AG09309 (cell line): ENCODE results near the gene NR4A3.

Source experiments
- DNase-seq: peaks from one replicate; pipeline ENCODE4 v3.0.0-alpha.2; 2010; ENCODE audit warnings: low read depth
- H3K4me3 ChIP-seq: 2 replicates; pipeline ENCODE4 v1.5.1; 2011; ENCODE audit warnings: mild to moderate bottlenecking, low read depth, low read length, moderate library complexity; ENCODE audit not compliant: control insufficient read depth
- TF ChIP-seq, protein P1 (sequence below): IDR thresholded peaks from 2 replicates; pipeline ENCODE4 v1.5.1; 2011; ENCODE audit warnings: mild to moderate bottlenecking, low read depth, low read length, inconsistent platforms; ENCODE audit not compliant: insufficient read depth, control insufficient read depth; ENCODE audit errors: missing control alignments

NR4A3 gene

DNA sequence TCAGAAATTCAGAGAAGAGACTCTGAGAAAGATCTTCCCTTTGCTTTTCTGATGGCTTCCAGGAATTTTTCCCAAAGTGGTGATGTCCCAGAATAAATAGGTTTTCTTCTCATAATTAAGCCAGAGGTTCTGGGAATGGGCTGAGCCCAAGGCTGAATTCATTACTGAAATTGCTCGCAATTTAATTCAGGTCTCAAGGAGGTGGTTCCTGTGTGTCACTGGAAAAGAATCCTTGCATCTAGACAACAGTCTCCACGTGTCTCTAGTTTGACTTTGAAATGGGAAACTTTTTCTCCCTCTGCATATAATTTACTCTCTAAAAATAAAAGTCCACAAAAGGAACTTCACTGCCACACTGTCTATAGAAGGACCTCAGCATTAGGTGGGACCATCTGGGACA is 57.0 kb downstream of the NR4A3 start:
- TF ChIP-seq, protein P1, sequence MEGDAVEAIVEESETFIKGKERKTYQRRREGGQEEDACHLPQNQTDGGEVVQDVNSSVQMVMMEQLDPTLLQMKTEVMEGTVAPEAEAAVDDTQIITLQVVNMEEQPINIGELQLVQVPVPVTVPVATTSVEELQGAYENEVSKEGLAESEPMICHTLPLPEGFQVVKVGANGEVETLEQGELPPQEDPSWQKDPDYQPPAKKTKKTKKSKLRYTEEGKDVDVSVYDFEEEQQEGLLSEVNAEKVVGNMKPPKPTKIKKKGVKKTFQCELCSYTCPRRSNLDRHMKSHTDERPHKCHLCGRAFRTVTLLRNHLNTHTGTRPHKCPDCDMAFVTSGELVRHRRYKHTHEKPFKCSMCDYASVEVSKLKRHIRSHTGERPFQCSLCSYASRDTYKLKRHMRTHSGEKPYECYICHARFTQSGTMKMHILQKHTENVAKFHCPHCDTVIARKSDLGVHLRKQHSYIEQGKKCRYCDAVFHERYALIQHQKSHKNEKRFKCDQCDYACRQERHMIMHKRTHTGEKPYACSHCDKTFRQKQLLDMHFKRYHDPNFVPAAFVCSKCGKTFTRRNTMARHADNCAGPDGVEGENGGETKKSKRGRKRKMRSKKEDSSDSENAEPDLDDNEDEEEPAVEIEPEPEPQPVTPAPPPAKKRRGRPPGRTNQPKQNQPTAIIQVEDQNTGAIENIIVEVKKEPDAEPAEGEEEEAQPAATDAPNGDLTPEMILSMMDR = no peak
- H3K4me3 ChIP-seq = no peak overlapping the region
- DNase-seq = no peak

DNA sequence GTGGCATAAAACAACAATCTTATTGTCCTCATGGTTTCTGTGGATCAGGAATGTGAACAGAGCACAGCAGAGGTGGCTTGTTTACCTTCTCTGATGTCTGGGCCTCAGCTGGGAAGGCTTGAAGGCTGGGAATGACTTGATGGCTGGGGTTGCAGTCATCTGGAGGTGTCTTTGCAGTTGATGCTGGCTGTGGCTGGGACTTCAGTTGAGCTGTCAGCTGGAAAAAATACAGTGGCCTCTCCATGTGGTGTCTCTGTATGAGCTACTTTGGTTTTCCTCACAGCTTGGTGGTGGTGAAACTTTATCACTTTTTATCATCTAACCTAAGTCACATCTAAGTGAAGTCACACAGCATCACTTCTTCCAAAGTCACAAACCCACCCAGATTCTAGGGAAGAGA is 60.1 kb downstream of the NR4A3 start:
- TF ChIP-seq, protein P1 = no peak
- no peak overlapping the region for H3K4me3 ChIP-seq
- no peak for DNase-seq

DNA sequence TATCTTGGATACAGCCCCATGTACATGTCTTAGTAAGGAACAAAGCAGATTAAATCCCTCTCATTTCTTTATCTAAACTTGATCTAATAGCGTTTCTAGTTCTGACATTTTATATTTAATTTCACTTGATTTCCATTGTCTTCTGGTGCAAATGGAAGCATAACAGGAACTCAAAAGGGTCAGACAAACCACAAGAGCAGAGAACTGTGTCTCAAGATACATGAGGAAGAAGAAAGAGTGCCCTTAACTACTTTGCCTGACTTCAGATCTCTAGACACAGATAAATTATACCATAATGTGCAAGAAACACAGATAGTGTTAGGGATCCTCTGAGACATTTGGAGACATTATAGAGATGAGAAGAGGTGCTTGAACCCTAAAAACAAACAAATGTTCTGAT is 64.1 kb downstream of the NR4A3 start:
- TF ChIP-seq, protein P1 = no peak
- no peak for DNase-seq
- no peak overlapping the region for H3K4me3 ChIP-seq

DNA sequence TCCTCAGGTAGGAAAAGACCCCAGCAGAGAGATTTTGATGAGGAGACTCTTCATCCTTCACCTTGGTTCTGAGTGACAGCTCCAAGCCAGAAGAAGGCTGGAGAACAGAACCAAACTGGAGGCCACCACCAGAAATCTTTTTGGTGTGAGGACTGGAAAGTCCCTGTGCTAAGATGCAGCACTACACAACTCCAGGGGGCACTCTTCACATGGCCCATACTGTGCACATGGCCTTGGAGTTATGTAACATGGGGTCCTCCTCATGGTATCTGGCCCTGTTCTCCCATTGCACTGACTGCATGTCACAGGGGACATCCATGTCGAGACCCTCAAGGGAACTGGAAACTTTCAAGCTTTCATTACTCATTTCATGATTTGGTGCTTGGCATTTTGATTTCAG is 67.4 kb downstream of the NR4A3 start:
- TF ChIP-seq, protein P1 = no peak
- H3K4me3 ChIP-seq = no peak overlapping the region
- DNase-seq = no peak

DNA sequence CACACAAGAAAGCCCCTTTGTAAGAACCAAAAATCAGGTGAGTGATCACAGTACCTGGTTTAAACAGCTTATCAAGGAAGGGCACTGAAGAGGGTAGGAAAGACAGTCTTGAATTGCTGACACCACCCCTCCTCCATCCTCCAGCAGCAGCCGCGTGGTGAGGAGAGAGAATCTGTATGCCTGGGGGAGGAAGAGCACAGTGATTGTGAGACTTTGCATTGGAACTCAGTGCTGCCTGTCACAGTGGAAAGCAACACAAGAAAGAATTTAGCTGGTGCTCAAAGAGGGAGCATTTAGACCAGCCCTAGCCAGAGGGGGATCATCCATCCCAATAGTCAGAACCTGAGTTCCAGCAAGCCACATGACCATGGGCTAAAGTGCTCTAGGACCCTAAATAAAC is 73.1 kb downstream of the NR4A3 start:
- TF ChIP-seq, protein P1 = no peak
- DNase-seq = no peak
- no peak overlapping the region for H3K4me3 ChIP-seq

DNA sequence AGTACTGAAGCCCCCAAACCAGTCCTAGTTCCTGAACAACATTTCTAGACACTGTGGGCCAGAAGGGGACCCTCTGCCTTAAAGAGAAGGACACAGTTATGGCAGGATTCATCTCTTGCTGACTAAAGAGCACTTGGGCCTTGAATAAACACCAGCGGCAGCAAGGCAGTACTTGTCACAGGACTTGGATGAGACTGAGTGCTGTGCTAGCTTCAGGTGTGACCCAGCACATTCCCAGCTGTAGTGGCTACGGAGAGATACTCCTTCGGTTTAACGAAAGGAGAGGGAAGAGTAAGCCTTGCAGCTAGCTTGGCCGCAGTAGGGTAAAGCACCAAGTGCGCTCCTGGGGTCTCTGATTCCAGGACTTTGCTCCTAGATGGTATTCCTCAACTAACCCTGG is 73.8 kb downstream of the NR4A3 start:
- no peak overlapping the region for H3K4me3 ChIP-seq
- DNase-seq = no peak
- TF ChIP-seq, protein P1 = no peak

DNA sequence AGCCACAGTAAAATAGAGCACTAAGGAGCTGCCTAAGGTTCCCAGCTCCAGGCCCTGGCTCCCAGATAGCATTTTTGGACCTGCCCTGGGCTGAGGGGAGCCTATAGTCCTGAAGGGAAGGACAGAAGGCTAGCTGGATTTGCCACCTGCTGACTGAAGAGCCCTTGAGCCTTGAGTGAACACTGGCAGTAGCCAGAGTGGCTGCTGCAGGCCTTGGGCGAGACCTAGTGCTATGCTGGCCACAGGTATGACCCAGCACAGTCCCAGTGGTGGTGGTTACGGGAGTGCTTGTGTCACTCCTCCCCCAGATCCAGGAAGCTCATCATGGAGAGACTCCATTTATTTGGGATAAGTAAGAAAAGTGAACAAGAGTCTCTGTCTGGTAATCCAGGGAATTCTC is 74.4 kb downstream of the NR4A3 start:
- DNase-seq = no peak
- H3K4me3 ChIP-seq = no peak overlapping the region
- TF ChIP-seq, protein P1 = no peak
